ENCODE data around the gene APOL2. TPM values are rescaled to one million over a fixed set of nuclear protein-coding genes. Genes with fewer than 3 reads are reported as not detected.
"Not testable (repeated sequence)": the region's sequence is repeated elsewhere in the genome, so short reads cannot be mapped to it uniquely, and the experiment has no call there.

The APOL2 gene
- total RNA-seq, 1 experiment from 2014 or later, result 9.9 TPM

DNA sequence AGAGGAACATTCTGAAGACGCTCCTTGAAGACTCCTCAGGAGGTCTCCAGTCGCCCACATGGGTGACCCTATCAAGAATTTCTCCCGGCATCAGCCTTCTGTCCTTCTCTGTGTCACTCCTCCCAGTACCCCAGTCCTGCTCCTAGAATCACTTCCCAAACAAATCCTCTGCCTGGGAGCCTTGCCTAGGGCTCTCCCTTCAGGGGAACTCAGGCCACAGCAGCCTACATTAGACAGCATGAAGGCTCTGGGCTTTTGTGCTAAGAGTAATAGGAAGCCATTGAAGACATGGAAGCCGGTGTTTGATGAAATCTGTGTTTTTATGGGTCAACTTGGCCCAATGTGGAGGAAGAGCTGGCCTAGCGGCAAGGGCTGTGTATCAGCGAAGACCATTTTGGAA lies 51.5 kb downstream of the APOL2 start:
- H3K9ac ChIP-seq (ENCODE audit: low read length); RAD21 ChIA-PET (ENCODE audit: low non-redundant PET in 1 of 2, low total read pairs in 2 of 2, uncharacterized antibody in 2 of 2, unreplicated experiment in 2 of 2); ATAC-seq; DNase-seq (ENCODE audit: low read depth, low spot score); H3K9me2 ChIP-seq (ENCODE audit: insufficient read depth); H3K4me3 ChIP-seq (replicated peaks in 1 of 2; ENCODE audit: low read depth in 1 of 2, low read length in 2 of 2); CTCF ChIA-PET; H3K9me3 ChIP-seq (ENCODE audit: control insufficient read depth in 1 of 2, insufficient read depth in 1 of 2, low read depth in 1 of 2, low read length in 2 of 2); H4K20me1 ChIP-seq (ENCODE audit: insufficient read depth); H3K4me1 ChIP-seq (ENCODE audit: control insufficient read depth in 1 of 2, insufficient read depth in 2 of 2, low read length in 2 of 2); H3K27ac ChIP-seq (ENCODE audit: low read depth, low read length); H3K27me3 ChIP-seq (ENCODE audit: insufficient read depth, low read length); BruUV-seq (replicated peaks); H3K79me2 ChIP-seq (ENCODE audit: insufficient read depth, low read length); H2AFZ ChIP-seq (ENCODE audit: low read depth, low read length, poor library complexity, severe bottlenecking); H3K4me2 ChIP-seq (ENCODE audit: low read length); POLR2A ChIA-PET; intact Hi-C loops (cut with micrococcal nuclease); H3K36me3 ChIP-seq (ENCODE audit: control insufficient read depth in 1 of 2, insufficient read depth in 2 of 2, low read length in 2 of 2): not testable (repeated sequence)

DNA sequence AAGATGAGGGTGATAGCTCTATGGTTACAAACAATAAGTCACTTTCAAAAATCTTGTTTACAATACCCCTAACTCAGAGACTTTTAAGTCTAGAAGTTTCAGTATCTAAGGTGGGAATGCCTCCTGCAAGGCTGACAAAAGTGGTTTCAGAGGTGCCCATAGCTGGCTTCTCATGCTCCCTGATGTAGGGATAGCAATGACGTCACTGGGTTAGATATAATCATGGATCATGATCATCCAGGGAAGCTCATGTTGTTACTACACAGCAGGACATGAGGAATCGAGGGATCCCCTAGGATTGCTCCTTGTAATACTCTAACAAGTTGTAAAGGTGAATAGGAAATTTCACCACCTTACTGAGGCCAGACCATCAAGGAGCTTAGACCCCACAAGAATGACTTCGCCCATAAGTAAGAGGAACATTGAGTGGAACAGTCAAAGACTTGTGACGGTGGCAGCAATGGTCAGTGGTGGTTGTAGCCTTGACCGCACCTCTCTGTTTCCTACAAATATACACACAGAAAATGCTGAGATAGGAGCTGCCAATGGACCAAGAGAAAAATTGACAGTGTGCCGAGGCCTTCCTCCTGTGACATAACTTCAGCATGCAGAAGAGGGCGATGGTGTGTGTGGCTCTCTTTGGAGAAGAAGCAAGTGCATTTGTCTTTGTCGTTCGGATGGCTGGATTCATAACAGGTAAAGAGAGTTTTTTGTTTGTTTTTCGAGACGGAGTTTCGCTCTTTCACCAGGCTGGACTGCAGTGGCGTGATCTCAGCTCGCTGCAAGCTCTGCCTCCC lies 53.3 kb downstream of the APOL2 start:
- H3K4me2 ChIP-seq (ENCODE audit: low read length), result no peak overlapping the region
- no TSS peak for BruUV-seq (replicated peaks)
- no peaks in the 10 kb centered on the region for H4K20me1 ChIP-seq (ENCODE audit: insufficient read depth)
- TF ChIP-seq, protein P1, sequence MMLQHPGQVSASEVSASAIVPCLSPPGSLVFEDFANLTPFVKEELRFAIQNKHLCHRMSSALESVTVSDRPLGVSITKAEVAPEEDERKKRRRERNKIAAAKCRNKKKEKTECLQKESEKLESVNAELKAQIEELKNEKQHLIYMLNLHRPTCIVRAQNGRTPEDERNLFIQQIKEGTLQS (IDR thresholded peaks at IDR 0.05), result no peak
- TF ChIP-seq, protein P2, sequence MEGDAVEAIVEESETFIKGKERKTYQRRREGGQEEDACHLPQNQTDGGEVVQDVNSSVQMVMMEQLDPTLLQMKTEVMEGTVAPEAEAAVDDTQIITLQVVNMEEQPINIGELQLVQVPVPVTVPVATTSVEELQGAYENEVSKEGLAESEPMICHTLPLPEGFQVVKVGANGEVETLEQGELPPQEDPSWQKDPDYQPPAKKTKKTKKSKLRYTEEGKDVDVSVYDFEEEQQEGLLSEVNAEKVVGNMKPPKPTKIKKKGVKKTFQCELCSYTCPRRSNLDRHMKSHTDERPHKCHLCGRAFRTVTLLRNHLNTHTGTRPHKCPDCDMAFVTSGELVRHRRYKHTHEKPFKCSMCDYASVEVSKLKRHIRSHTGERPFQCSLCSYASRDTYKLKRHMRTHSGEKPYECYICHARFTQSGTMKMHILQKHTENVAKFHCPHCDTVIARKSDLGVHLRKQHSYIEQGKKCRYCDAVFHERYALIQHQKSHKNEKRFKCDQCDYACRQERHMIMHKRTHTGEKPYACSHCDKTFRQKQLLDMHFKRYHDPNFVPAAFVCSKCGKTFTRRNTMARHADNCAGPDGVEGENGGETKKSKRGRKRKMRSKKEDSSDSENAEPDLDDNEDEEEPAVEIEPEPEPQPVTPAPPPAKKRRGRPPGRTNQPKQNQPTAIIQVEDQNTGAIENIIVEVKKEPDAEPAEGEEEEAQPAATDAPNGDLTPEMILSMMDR (IDR thresholded peaks at IDR 0.05 in 2 of 3, conservative IDR thresholded peaks at IDR 0.05 in 1 of 3; ENCODE audit: borderline replicate concordance in 1 of 3, insufficient read depth in 1 of 3, low read depth in 2 of 3, low read length in 2 of 3), result no peak
- no peak for TF ChIP-seq CEBPB (IDR thresholded peaks at IDR 0.05; ENCODE audit: low read depth)
- no peak for TF ChIP-seq RAD21 (IDR thresholded peaks at IDR 0.05; ENCODE audit: low read depth)
- no peak for TF ChIP-seq TCF7L2 (IDR thresholded peaks at IDR 0.05; ENCODE audit: borderline replicate concordance, extremely low read depth, insufficient read depth, insufficient read length)
- no peak for TF ChIP-seq SP1 (IDR thresholded peaks at IDR 0.05; ENCODE audit: low read depth)
- TF ChIP-seq JUND (IDR thresholded peaks at IDR 0.05), result no peak
- TF ChIP-seq, protein P3, sequence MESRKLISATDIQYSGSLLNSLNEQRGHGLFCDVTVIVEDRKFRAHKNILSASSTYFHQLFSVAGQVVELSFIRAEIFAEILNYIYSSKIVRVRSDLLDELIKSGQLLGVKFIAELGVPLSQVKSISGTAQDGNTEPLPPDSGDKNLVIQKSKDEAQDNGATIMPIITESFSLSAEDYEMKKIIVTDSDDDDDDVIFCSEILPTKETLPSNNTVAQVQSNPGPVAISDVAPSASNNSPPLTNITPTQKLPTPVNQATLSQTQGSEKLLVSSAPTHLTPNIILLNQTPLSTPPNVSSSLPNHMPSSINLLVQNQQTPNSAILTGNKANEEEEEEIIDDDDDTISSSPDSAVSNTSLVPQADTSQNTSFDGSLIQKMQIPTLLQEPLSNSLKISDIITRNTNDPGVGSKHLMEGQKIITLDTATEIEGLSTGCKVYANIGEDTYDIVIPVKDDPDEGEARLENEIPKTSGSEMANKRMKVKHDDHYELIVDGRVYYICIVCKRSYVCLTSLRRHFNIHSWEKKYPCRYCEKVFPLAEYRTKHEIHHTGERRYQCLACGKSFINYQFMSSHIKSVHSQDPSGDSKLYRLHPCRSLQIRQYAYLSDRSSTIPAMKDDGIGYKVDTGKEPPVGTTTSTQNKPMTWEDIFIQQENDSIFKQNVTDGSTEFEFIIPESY (IDR thresholded peaks at IDR 0.05; ENCODE audit: extremely low read depth, insufficient replicate concordance, low read length), result no peak
- TF ChIP-seq EGR1 (IDR thresholded peaks at IDR 0.05; ENCODE audit: low read depth), result no peak
- no peak for TF ChIP-seq CBX3 (IDR thresholded peaks at IDR 0.05; ENCODE audit: low read depth)
- TF ChIP-seq, protein P4, sequence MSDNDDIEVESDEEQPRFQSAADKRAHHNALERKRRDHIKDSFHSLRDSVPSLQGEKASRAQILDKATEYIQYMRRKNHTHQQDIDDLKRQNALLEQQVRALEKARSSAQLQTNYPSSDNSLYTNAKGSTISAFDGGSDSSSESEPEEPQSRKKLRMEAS (IDR thresholded peaks at IDR 0.05), result no peak
- no peak for TF ChIP-seq FOSL1 (IDR thresholded peaks at IDR 0.05; ENCODE audit: low read depth)
- H3K9me2 ChIP-seq (ENCODE audit: insufficient read depth), result no peaks in the 10 kb centered on the region
- CTCF ChIA-PET, result interaction anchor here (0.6 to 1.4 kb wide), 5 partner anchors 9 to 719 kb away, joined by 3 to 5 read pairs (median 3); no protein-coding TSS in a partner anchor
- POLR2A ChIA-PET, result interaction anchor here (0.6 kb wide), 1 partner anchor 806 kb away, joined by 3 read pairs; no protein-coding TSS in a partner anchor
- no peaks in the 10 kb centered on the region for H3K36me3 ChIP-seq (ENCODE audit: control insufficient read depth in 1 of 2, insufficient read depth in 2 of 2, low read length in 2 of 2)
- H3K9me3 ChIP-seq (ENCODE audit: control insufficient read depth in 1 of 2, insufficient read depth in 1 of 2, low read depth in 1 of 2, low read length in 2 of 2), result no peaks in the 10 kb centered on the region
- no peaks in the 10 kb centered on the region for H3K4me1 ChIP-seq (ENCODE audit: control insufficient read depth in 1 of 2, insufficient read depth in 2 of 2, low read length in 2 of 2)
- RAD21 ChIA-PET (ENCODE audit: low non-redundant PET in 1 of 2, low total read pairs in 2 of 2, uncharacterized antibody in 2 of 2, unreplicated experiment in 2 of 2), result no interaction called here
- no peaks in the 10 kb centered on the region for H3K79me2 ChIP-seq (ENCODE audit: insufficient read depth, low read length)
- ATAC-seq (no peak), DNase-seq (ENCODE audit: low read depth, low spot score) (no peak)
- no peak overlapping the region for H3K4me3 ChIP-seq (replicated peaks in 1 of 2; ENCODE audit: low read depth in 1 of 2, low read length in 2 of 2)
- intact Hi-C loops (cut with micrococcal nuclease), result no loop called here
- no peak overlapping the region for H3K9ac ChIP-seq (ENCODE audit: low read length)
- no peak overlapping the region for H2AFZ ChIP-seq (ENCODE audit: low read depth, low read length, poor library complexity, severe bottlenecking)
- H3K27me3 ChIP-seq (ENCODE audit: insufficient read depth, low read length), result peaks cover 3% of the 10 kb centered on the region; the same call in 1 of the 2 replicates
- H3K27ac ChIP-seq (ENCODE audit: low read depth, low read length), result no peak overlapping the region

All from HCT116 (cell line).